Endothelial cell of umbilical vein (primary cell): ENCODE data around the gene IFIT3. TPM values are rescaled to one million over a fixed set of nuclear protein-coding genes. Genes with fewer than 3 reads are reported as not detected.

Source experiments
- BruUV-seq: library from RNA; stranded (reverse); fragments of 400-500 nt; replicated peaks from 2 replicates; lab custom pipeline; 2021; lab: Mats Ljungman, UMichigan
- CTCF ChIA-PET: fragments of 300-600, 350-600 bp; sonication (Branson Sonifier 250); formaldehyde crosslinking; loops from one replicate; lab custom pipeline; 2021; ENCODE audit warnings: antibody characterized with exemption, inconsistent platforms; lab: Charles Lee
- POLR2A ChIA-PET: fragments of 300-600, 350-600 bp; sonication (Branson Sonifier 250); formaldehyde crosslinking; loops from one replicate; lab custom pipeline; 2021; ENCODE audit warnings: antibody characterized with exemption, inconsistent platforms; lab: Charles Lee
- DNase-seq: peaks from one replicate; pipeline ENCODE4 v3.0.0-alpha.2; 2011; ENCODE audit warnings: low read depth, low spot score
- FAIRE-seq: peaks from 2 replicates; lab custom pipeline; 2011; peaks lifted over from hg19 to GRCh38; lab: Jason Lieb, UNC
- H2AFZ ChIP-seq: 2 replicates; pipeline ENCODE4 v1.6.0; 2012; ENCODE audit warnings: low read depth, low read length, control low read depth, inconsistent platforms
- H3K27ac ChIP-seq: 2 replicates; pipeline ENCODE4 v1.5.1; 2011; ENCODE audit warnings: low read depth, mild to moderate bottlenecking, control low read depth, low read length, moderate library complexity; ENCODE audit not compliant: insufficient read depth
- H3K27me3 ChIP-seq, 2 experiments: 2 replicates each; pipeline versions ENCODE4 v1.6.0 to v1.6.1; 2011; ENCODE audit warnings: low read length in 2 of 2, mixed read lengths in 1 of 2; ENCODE audit not compliant: control insufficient read depth in 2 of 2, insufficient read depth in 2 of 2
- H3K36me3 ChIP-seq, 2 experiments: 2 replicates in 1 of 2; 3 replicates in 1 of 2; pipeline ENCODE4 v1.5.1; 2011; ENCODE audit warnings: low read length in 2 of 2, mild to moderate bottlenecking in 1 of 2, moderate library complexity in 1 of 2; ENCODE audit not compliant: control insufficient read depth in 2 of 2, insufficient read depth in 2 of 2; ENCODE audit errors: extremely low read depth in 1 of 2
- H3K4me1 ChIP-seq: 3 replicates; pipeline ENCODE4 v1.5.1; 2011; ENCODE audit warnings: mild to moderate bottlenecking, low read length; ENCODE audit not compliant: control insufficient read depth, insufficient read depth; ENCODE audit errors: extremely low read depth
- H3K4me2 ChIP-seq: 2 replicates; pipeline ENCODE4 v1.6.1; 2011; ENCODE audit warnings: low read length, control low read depth, mixed read lengths; ENCODE audit not compliant: insufficient read depth
- H3K4me3 ChIP-seq, 3 experiments: fragments of 200-600 bp in 1 of 3; sonication (generic), shearing (Covaris generic) in 1 of 3; replicated peaks in 1 of 3; 2 replicates each; pipeline ENCODE4 v1.5.1; 2011 to 2016; ENCODE audit warnings: control low read depth in 3 of 3, low read length in 3 of 3, mild to moderate bottlenecking in 2 of 3, inconsistent platforms in 1 of 3, low read depth in 1 of 3, moderate library complexity in 1 of 3; ENCODE audit not compliant: insufficient read depth in 1 of 3
- H3K79me2 ChIP-seq: 2 replicates; pipeline ENCODE4 v1.6.0; 2012; ENCODE audit warnings: low read length, inconsistent platforms; ENCODE audit not compliant: control insufficient read depth, insufficient read depth
- H3K9ac ChIP-seq: replicated peaks from 2 replicates; pipeline ENCODE3; 2011; ENCODE audit warnings: low read length, control low read depth; ENCODE audit not compliant: insufficient read depth; ENCODE audit errors: extremely low read depth
- H3K9me1 ChIP-seq: replicated peaks from 3 replicates; pipeline ENCODE4 v1.6.0; 2011; ENCODE audit warnings: mild to moderate bottlenecking, low read length; ENCODE audit not compliant: control insufficient read depth, insufficient read depth; ENCODE audit errors: extremely low read depth
- H3K9me3 ChIP-seq: replicated peaks from 2 replicates; pipeline ENCODE4 v1.5.1; 2012; ENCODE audit warnings: low read length, inconsistent platforms; ENCODE audit not compliant: control insufficient read depth, insufficient read depth
- H4K20me1 ChIP-seq: replicated peaks from 2 replicates; pipeline ENCODE3; 2011; ENCODE audit warnings: mild to moderate bottlenecking, low read length; ENCODE audit not compliant: control insufficient read depth, insufficient read depth; ENCODE audit errors: extremely low read depth
- EZH2 ChIP-seq: IDR thresholded peaks from 2 replicates; pipeline ENCODE4 v1.6.1; 2012; ENCODE audit warnings: borderline replicate concordance, low read depth, mild to moderate bottlenecking, moderate library complexity, low read length, inconsistent platforms; ENCODE audit not compliant: severe bottlenecking
- FOS ChIP-seq: IDR thresholded peaks from 2 replicates; pipeline ENCODE4 v1.6.1; 2011; ENCODE audit warnings: mild to moderate bottlenecking, low read length, moderate library complexity, borderline replicate concordance; ENCODE audit not compliant: insufficient read depth
- GATA2 ChIP-seq: IDR thresholded peaks from 2 replicates; pipeline ENCODE4 v1.7.0; 2011; ENCODE audit warnings: low read depth, mild to moderate bottlenecking, moderate library complexity, mixed read lengths, low read length; ENCODE audit not compliant: insufficient read length, insufficient read depth
- JUN ChIP-seq: IDR thresholded peaks from 2 replicates; pipeline ENCODE4 v1.6.1; 2011; ENCODE audit warnings: borderline replicate concordance, low read depth; ENCODE audit not compliant: insufficient read length, insufficient read depth
- MAX ChIP-seq: IDR thresholded peaks from 2 replicates; pipeline ENCODE4 v1.6.1; 2011; ENCODE audit not compliant: insufficient read depth, insufficient read length
- MYC ChIP-seq: IDR thresholded peaks from one replicate; pipeline ENCODE4 v1.6.1; 2011; ENCODE audit warnings: mild to moderate bottlenecking, low read depth, low read length
- POLR2A ChIP-seq: IDR thresholded peaks from 2 replicates; pipeline ENCODE4 v1.6.1; 2012; ENCODE audit warnings: low read depth, mild to moderate bottlenecking, control low read depth, low read length
- POLR2AphosphoS5 ChIP-seq: IDR thresholded peaks from 2 replicates; pipeline ENCODE4 v1.6.1; 2012; ENCODE audit warnings: low read depth, mild to moderate bottlenecking, control low read depth, low read length, moderate library complexity; ENCODE audit not compliant: insufficient read depth
- dilution Hi-C: fragments of 300-500 bp; cut with MboI; formaldehyde crosslinking; loops from one replicate; pipeline ENCODE4 v1.15.0; 2019; ENCODE audit warnings: low sequenced_read_pairs; ENCODE audit not compliant: extremely low pct_ligation_motif_present
- intact Hi-C: fragments of 100-400 bp; cut with micrococcal nuclease; formaldehyde crosslinking; loops from one replicate; pipeline ENCODE4 v1.10.0; 2022
- polyA plus RNA-seq, 4 experiments: library from polyadenylated mRNA; depleted of rRNA in 3 of 4; stranded (reverse) in 3 of 4; unstranded in 1 of 4; fragments of >200 nt; gene quantifications; 2 replicates each; pipeline versions ENCODE4 v1.2.1 to v1.2.3, GENCODE V29; 2011 to 2012; ENCODE audit warnings: missing spikeins in 1 of 4
- total RNA-seq: library from RNA; stranded (reverse); gene quantifications from 2 replicates; pipeline ENCODE4 v1.2.3, GENCODE V29; 2021
- TF ChIP-seq, protein P1 (sequence below), 2 donors: IDR thresholded peaks; 1 replicate in 1 of 2; 2 replicates in 1 of 2; pipeline ENCODE4 v1.5.1; 2011; ENCODE audit warnings: low read length in 2 of 2, mild to moderate bottlenecking in 2 of 2, moderate library complexity in 2 of 2, control low read depth in 1 of 2, inconsistent platforms in 1 of 2, low read depth in 1 of 2; ENCODE audit not compliant: insufficient read depth in 1 of 2; ENCODE audit errors: extremely low read depth in 1 of 2

Gene IFIT3
- total and polyA plus RNA-seq, 2 donors (not counting 3 experiments of a cell fraction or from before 2014, with no cell fraction given), result 1.2 to 3.1 TPM

GRCh38 chr10:89344156-89344555, 16.4 kb downstream of the IFIT3 start:
- no peak for FAIRE-seq
- no peak overlapping the region for H3K27ac ChIP-seq
- TF ChIP-seq, protein P1, sequence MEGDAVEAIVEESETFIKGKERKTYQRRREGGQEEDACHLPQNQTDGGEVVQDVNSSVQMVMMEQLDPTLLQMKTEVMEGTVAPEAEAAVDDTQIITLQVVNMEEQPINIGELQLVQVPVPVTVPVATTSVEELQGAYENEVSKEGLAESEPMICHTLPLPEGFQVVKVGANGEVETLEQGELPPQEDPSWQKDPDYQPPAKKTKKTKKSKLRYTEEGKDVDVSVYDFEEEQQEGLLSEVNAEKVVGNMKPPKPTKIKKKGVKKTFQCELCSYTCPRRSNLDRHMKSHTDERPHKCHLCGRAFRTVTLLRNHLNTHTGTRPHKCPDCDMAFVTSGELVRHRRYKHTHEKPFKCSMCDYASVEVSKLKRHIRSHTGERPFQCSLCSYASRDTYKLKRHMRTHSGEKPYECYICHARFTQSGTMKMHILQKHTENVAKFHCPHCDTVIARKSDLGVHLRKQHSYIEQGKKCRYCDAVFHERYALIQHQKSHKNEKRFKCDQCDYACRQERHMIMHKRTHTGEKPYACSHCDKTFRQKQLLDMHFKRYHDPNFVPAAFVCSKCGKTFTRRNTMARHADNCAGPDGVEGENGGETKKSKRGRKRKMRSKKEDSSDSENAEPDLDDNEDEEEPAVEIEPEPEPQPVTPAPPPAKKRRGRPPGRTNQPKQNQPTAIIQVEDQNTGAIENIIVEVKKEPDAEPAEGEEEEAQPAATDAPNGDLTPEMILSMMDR (IDR thresholded peaks at IDR 0.05; ENCODE audit: extremely low read depth in 1 of 2, insufficient read depth in 1 of 2, low read depth in 1 of 2, low read length in 2 of 2), result no peak
- no peak for DNase-seq
- H3K79me2 ChIP-seq, result no peaks in the 10 kb centered on the region
- ChIA-PET POLR2A (no interaction called here), CTCF (interaction anchor here (0.8 to 1.0 kb wide), 2 partner anchors 14 to 40 kb away, joined by 3 to 4 read pairs; no protein-coding TSS in a partner anchor)
- H3K4me1 ChIP-seq, result peaks cover 3% of the 10 kb centered on the region
- no peak overlapping the region for H3K4me3 ChIP-seq
- dilution Hi-C loops (no loop called here), intact Hi-C loops (no loop called here)
- BruUV-seq, result no TSS peak
- no peaks in the 10 kb centered on the region for H3K9me3 ChIP-seq
- peaks cover 0 to 2% of the 10 kb centered on the region in 2 experiments for H3K27me3 ChIP-seq
- no peaks in the 10 kb centered on the region for H4K20me1 ChIP-seq
- no peaks in the 10 kb centered on the region for H3K9me1 ChIP-seq
- H3K36me3 ChIP-seq, result no peaks in the 10 kb centered on the region
- no peak overlapping the region for H2AFZ ChIP-seq
- H3K4me2 ChIP-seq, result no peak overlapping the region
- H3K9ac ChIP-seq, result no peak overlapping the region

DNA sequence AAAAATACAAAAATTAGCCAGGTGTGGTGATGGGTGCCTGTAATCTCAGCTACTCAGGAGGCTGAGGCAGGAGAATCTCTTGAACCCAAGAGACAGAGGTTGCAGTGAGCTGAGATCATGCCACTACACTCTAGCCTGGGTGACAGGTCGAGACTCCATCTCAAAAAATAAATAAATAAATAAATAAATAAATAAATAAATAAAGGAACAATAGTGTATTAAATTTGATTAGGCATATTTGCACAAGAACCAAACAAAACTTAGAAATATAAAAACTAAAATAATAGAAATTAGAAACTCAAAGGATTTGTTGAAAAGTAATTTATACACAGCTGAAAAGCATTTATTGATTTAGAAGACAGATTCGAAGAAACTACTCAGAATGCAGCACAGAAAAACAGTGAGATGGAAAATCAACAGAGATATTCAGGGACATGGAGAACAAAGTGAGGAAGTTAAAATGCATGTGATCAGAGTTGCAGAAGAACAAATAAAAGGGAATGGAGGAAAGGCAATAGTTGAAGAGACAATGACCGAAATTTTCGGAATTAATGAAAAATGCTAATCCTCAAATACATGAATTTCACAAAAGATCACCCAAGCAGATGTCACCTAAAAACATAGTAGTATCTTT, 17.7 kb downstream of the IFIT3 start:
- intact Hi-C loops, result loop anchor here (5.0 kb wide), 1 partner anchor 68 kb away; no protein-coding TSS in a partner anchor
- H3K79me2 ChIP-seq, result no peaks in the 10 kb centered on the region
- no peak overlapping the region for H3K27ac ChIP-seq
- no peak overlapping the region for H3K9ac ChIP-seq
- H3K4me2 ChIP-seq, result no peak overlapping the region
- dilution Hi-C loops, result no loop called here
- H3K27me3 ChIP-seq, result peaks cover 0 to 5% of the 10 kb centered on the region in 2 experiments
- no peak overlapping the region for H3K4me3 ChIP-seq
- CTCF ChIA-PET, result interaction anchor here (0.7 to 1.9 kb wide), 3 partner anchors 17 to 24 kb away, joined by 3 to 6 read pairs (median 3); partner anchors contain the start of gene IFIT3
- DNase-seq, result no peak
- TF ChIP-seq POLR2AphosphoS5, result no peak
- no peak for TF ChIP-seq EZH2
- no peak for TF ChIP-seq GATA2
- TF ChIP-seq MYC, result no peak
- TF ChIP-seq MAX, result no peak
- no peak for TF ChIP-seq JUN
- TF ChIP-seq POLR2A, result no peak
- TF ChIP-seq, protein P1 (IDR thresholded peaks at IDR 0.05; ENCODE audit: extremely low read depth in 1 of 2, insufficient read depth in 1 of 2, low read depth in 1 of 2, low read length in 2 of 2), result no peak
- no peak for TF ChIP-seq FOS
- H3K9me3 ChIP-seq, result no peaks in the 10 kb centered on the region
- no peaks in the 10 kb centered on the region for H3K36me3 ChIP-seq
- H4K20me1 ChIP-seq, result no peaks in the 10 kb centered on the region
- FAIRE-seq, result no peak
- no TSS peak for BruUV-seq
- H3K4me1 ChIP-seq, result peaks cover 3% of the 10 kb centered on the region
- POLR2A ChIA-PET, result no interaction called here
- no peak overlapping the region for H2AFZ ChIP-seq
- H3K9me1 ChIP-seq, result no peaks in the 10 kb centered on the region
